K562 (cell line): ENCODE measurements around the gene SIGLEC14. TPM values are rescaled to one million over a fixed set of nuclear protein-coding genes. Genes with fewer than 3 reads are reported as not detected.
A peak's percentile ranks its signal among the peaks of the same experiment; 100 is the strongest.

Experiments used
- ATAC-seq: fragments of 200-7000 bp; cut with Tn5 transposase; 3 replicates; pipeline ENCODE4 v1.9.1; 2020; ENCODE audit warnings: moderate library complexity
- BruUV-seq: library from RNA; stranded (reverse); fragments of 400-500 nt; replicated peaks from 2 replicates; lab custom pipeline; 2021; lab: Mats Ljungman, UMichigan
- CTCF ChIA-PET: fragments of 300-600 bp; formaldehyde crosslinking; extraction: SDS; loops from one replicate; lab custom pipeline; 2021; ENCODE audit warnings: low intra/inter-chr PET ratio; lab: Yijun Ruan, JAX
- POLR2A ChIA-PET: fragments of 300-600, 350-650 bp; sonication (Branson Sonifier 250); formaldehyde crosslinking; extraction: SDS; loops from one replicate; lab custom pipeline; 2021; ENCODE audit warnings: antibody characterized with exemption, inconsistent platforms; lab: Yijun Ruan, JAX
- DNase-seq, 4 experiments: peaks; one replicate each; pipeline versions ENCODE4 v3.0.0 to v3.0.0-alpha.2; 2011 to 2018; ENCODE audit warnings: low spot score in 3 of 4, mixed read lengths in 3 of 4; ENCODE audit errors: extremely low read depth in 1 of 4
- FAIRE-seq: peaks from 2 replicates; lab custom pipeline; 2011; peaks lifted over from hg19 to GRCh38; lab: Jason Lieb, UNC
- H2AFZ ChIP-seq: 2 replicates; pipeline ENCODE4 v1.6.0; 2011; ENCODE audit warnings: low read depth, low read length, control low read depth, inconsistent platforms
- H3K27ac ChIP-seq: fragments of 200-600 bp; 3 replicates; pipeline ENCODE4 v1.8.0; 2011; ENCODE audit warnings: low read depth, mild to moderate bottlenecking, control low read depth, inconsistent platforms, low read length, moderate library complexity, mixed read lengths; ENCODE audit errors: extremely low read depth
- H3K27me3 ChIP-seq, 2 experiments: fragments of 300-600 bp in 1 of 2; 2 replicates in 1 of 2; 3 replicates in 1 of 2; pipeline versions ENCODE4 v1.6.0 to v1.8.0; 2011; ENCODE audit warnings: inconsistent platforms in 2 of 2, low read length in 2 of 2, mild to moderate bottlenecking in 1 of 2, mixed read lengths in 1 of 2, moderate library complexity in 1 of 2; ENCODE audit not compliant: control insufficient read depth in 2 of 2, insufficient read depth in 2 of 2
- H3K36me3 ChIP-seq: fragments of 300-600 bp; 3 replicates; pipeline ENCODE4 v1.8.0; 2011; ENCODE audit warnings: mild to moderate bottlenecking, low read length, inconsistent platforms; ENCODE audit not compliant: control insufficient read depth, insufficient read depth
- H3K4me1 ChIP-seq, 2 experiments: fragments of 200-600 bp in 1 of 2; replicated peaks in 1 of 2; 2 replicates in 1 of 2; 3 replicates in 1 of 2; pipeline versions ENCODE4 v1.5.1 to v1.8.0; 2011; ENCODE audit warnings: inconsistent platforms in 2 of 2, low read length in 2 of 2, mild to moderate bottlenecking in 1 of 2, mixed read lengths in 1 of 2, moderate library complexity in 1 of 2; ENCODE audit not compliant: control insufficient read depth in 2 of 2, insufficient read depth in 2 of 2
- H3K4me2 ChIP-seq: 2 replicates; pipeline ENCODE4 v1.6.1; 2011; ENCODE audit warnings: low read length, control low read depth, inconsistent platforms, mixed read lengths; ENCODE audit not compliant: insufficient read depth
- H3K4me3 ChIP-seq: fragments of 200-600 bp; sonication (generic), shearing (Covaris generic); 2 replicates; pipeline ENCODE4 v1.5.1; 2016; ENCODE audit warnings: control low read depth, inconsistent platforms
- H3K79me2 ChIP-seq: fragments of 200-600 bp; 3 replicates; pipeline ENCODE4 v1.8.0; 2011; ENCODE audit warnings: low read length, inconsistent platforms; ENCODE audit not compliant: control insufficient read depth, insufficient read depth
- H3K9ac ChIP-seq, 2 experiments: 2 replicates each; pipeline versions ENCODE4 v1.6.0 to v1.6.1; 2011; ENCODE audit warnings: low read depth in 2 of 2, low read length in 2 of 2, control low read depth in 1 of 2, inconsistent platforms in 1 of 2, mild to moderate bottlenecking in 1 of 2, mixed read lengths in 1 of 2; ENCODE audit not compliant: insufficient read depth in 1 of 2
- H3K9me1 ChIP-seq: one replicate; pipeline ENCODE4 v1.6.0; 2011; ENCODE audit warnings: inconsistent platforms, mild to moderate bottlenecking, low read length, moderate library complexity; ENCODE audit not compliant: control insufficient read depth, insufficient read depth
- H3K9me3 ChIP-seq: replicated peaks from 2 replicates; pipeline ENCODE4 v1.5.1; 2011; ENCODE audit warnings: low read depth, low read length, inconsistent platforms; ENCODE audit not compliant: control insufficient read depth, insufficient read depth
- H4K20me1 ChIP-seq: replicated peaks from 2 replicates; pipeline ENCODE4 v1.6.1; 2011; ENCODE audit warnings: low read length, inconsistent platforms, mixed read lengths; ENCODE audit not compliant: control insufficient read depth, insufficient read depth
- ATF3 ChIP-seq, 2 experiments: fragments of 450-650 bp in 1 of 2; sonication (generic) in 1 of 2; formaldehyde crosslinking in 1 of 2; IDR thresholded peaks in 1 of 2; conservative IDR thresholded peaks in 1 of 2; 2 replicates each; pipeline versions ENCODE4 v1.6.1 to v1.8.1; 2016 to 2023; ENCODE audit warnings: mild to moderate bottlenecking in 2 of 2, moderate library complexity in 2 of 2, inconsistent platforms in 1 of 2, missing genetic modification reagents in 1 of 2
- CEBPB ChIP-seq: fragments of 450-650 bp; IDR thresholded peaks from 2 replicates; pipeline ENCODE4 v1.6.1; 2016; ENCODE audit warnings: missing genetic modification characterization, missing compliant biosample characterization
- CTCF ChIP-seq, 3 experiments: IDR thresholded peaks in 2 of 3; conservative IDR thresholded peaks in 1 of 3; 2 replicates each; pipeline ENCODE4 v1.5.1; 2011 to 2012; ENCODE audit warnings: low read length in 3 of 3, mild to moderate bottlenecking in 3 of 3, control low read depth in 2 of 3, improper control_type of control experiment in 1 of 3, inconsistent platforms in 1 of 3, low read depth in 1 of 3, mixed read lengths in 1 of 3, moderate library complexity in 1 of 3; ENCODE audit not compliant: insufficient read depth in 2 of 3
- IRF2 ChIP-seq: sonication (generic); formaldehyde crosslinking; IDR thresholded peaks from 2 replicates; pipeline ENCODE4 v1.8.1; 2022; ENCODE audit warnings: mild to moderate bottlenecking, missing genetic modification reagents
- MAFK ChIP-seq: IDR thresholded peaks from 2 replicates; pipeline ENCODE4 v1.6.1; 2011; ENCODE audit warnings: low read length, improper control_type of control experiment
- RAD21 ChIP-seq, 2 experiments: fragments of 250-450 bp in 1 of 2; fragments of 450-650 bp in 1 of 2; sonication (Bioruptor Pico) in 1 of 2; formaldehyde crosslinking in 1 of 2; IDR thresholded peaks in 1 of 2; conservative IDR thresholded peaks in 1 of 2; 2 replicates each; pipeline versions ENCODE4 v1.4.0 to v1.8.0; 2020 to 2022; ENCODE audit warnings: mild to moderate bottlenecking in 2 of 2, moderate library complexity in 1 of 2
- REST ChIP-seq, 2 experiments: fragments of 450-650 bp; formaldehyde crosslinking in 1 of 2; IDR thresholded peaks; 2 replicates each; pipeline versions ENCODE4 v1.4.0 to v1.6.1; 2014 to 2020; ENCODE audit warnings: mild to moderate bottlenecking in 2 of 2, borderline replicate concordance in 1 of 2, low read depth in 1 of 2
- ZNF384 ChIP-seq: IDR thresholded peaks from 2 replicates; pipeline ENCODE4 v1.6.1; 2012; ENCODE audit warnings: low read depth, low read length, improper control_type of control experiment
- WGBS: fragments of 100-300 bp; shearing (Covaris generic); methylation state at CpG from one replicate; pipeline ENCODE4 v1.1.6; 2016; ENCODE audit warnings: low coverage, mixed read lengths; ENCODE audit not compliant: insufficient coverage; ENCODE audit errors: missing lambda C conversion rate; 5-methylcytosine and 5-hydroxymethylcytosine counted together
- in situ Hi-C: fragments of 300-500 bp; cut with MboI; formaldehyde crosslinking; loops from 4 replicates; pipeline ENCODE4 v1.15.0; 2018; ENCODE audit warnings: inconsistent platforms, mixed read lengths
- intact Hi-C: fragments of 100-400 bp; cut with micrococcal nuclease; formaldehyde crosslinking; loops from 2 replicates; pipeline ENCODE4 v1.14.2; 2022
- polyA plus RNA-seq, 8 experiments: library from polyadenylated mRNA; depleted of rRNA in 4 of 8; stranded (reverse) in 5 of 8; unstranded in 3 of 8; fragments of >200 nt; fragmentation: Nextera tagmentation in 2 of 8; fragmentation: Illumina TruSeq in 1 of 8; extraction: Ambion mirVana in 2 of 8; extraction: Trizol in 1 of 8; gene quantifications; 2 replicates each; pipeline versions ENCODE4 v1.2.1 to v1.2.3, GENCODE V29; 2011 to 2014; ENCODE audit warnings: inconsistent platforms in 1 of 8, missing spikeins in 1 of 8
- total RNA-seq, 7 experiments: library from RNA; depleted of rRNA in 6 of 7; stranded (reverse); fragments of >200 nt in 6 of 7; fragmentation: Illumina TruSeq in 2 of 7; extraction: Trizol in 2 of 7; gene quantifications; 2 replicates each; pipeline versions ENCODE4 v1.2.1 to v1.2.3, GENCODE V29; 2011 to 2021; ENCODE audit warnings: low replicate concordance in 1 of 7

Gene SIGLEC14
- total and polyA plus RNA-seq, 9 of the 15 experiments (the other 6 are each of a cell fraction or from before 2014, with no cell fraction given), result not detected

GRCh38 chr19:51664997-51665396 is 18.4 kb upstream of the SIGLEC14 start:
- DNase-seq (no peak), FAIRE-seq (peak; percentile 83), ATAC-seq (peak; percentile 60; the same call in 1 of the 3 replicates)
- Histone ChIP-seq H3K9ac (no peak overlapping the region), H3K9me1 (no peaks in the 10 kb centered on the region), H3K4me2 (no peak overlapping the region), H3K79me2 (no peaks in the 10 kb centered on the region), H3K27ac (no peak overlapping the region), H2AFZ (no peak overlapping the region), H3K27me3 (no peaks in the 10 kb centered on the region), H3K4me3 (no peak overlapping the region), H3K9me3 (no peaks in the 10 kb centered on the region), H4K20me1 (no peaks in the 10 kb centered on the region), H3K4me1 (no peaks in the 10 kb centered on the region), H3K36me3 (no peaks in the 10 kb centered on the region)
- ChIA-PET POLR2A (no interaction called here), CTCF (interaction anchor here (0.8 kb wide), 2 partner anchors 144 to 145 kb away, joined by 3 to 5 read pairs; no protein-coding TSS in a partner anchor)
- intact Hi-C loops, result no loop called here
- in situ Hi-C loops, result loop anchor here (5.0 to 25.0 kb wide), 2 partner anchors 328 to 503 kb away; no protein-coding TSS in a partner anchor
- BruUV-seq, result no TSS peak
- 0% methylated on average over 3 of the region's 3 CpGs for WGBS
- TF ChIP-seq RAD21 (CRISPR knock-in tag; conservative IDR thresholded peaks at IDR 0.05 in 1 of 2, IDR thresholded peaks at IDR 0.05 in 1 of 2), result peak in 1 of 2 experiments; percentile 43; a peak in 2 of 4 replicates
- peak; percentile 38 to 72 (median 48); a peak in 4 of 6 replicates for TF ChIP-seq CTCF (IDR thresholded peaks at IDR 0.05 in 2 of 3, conservative IDR thresholded peaks at IDR 0.05 in 1 of 3; ENCODE audit: insufficient read depth in 2 of 3, low read depth in 1 of 3, low read length in 3 of 3)
- no peak for TF ChIP-seq MAFK
- TF ChIP-seq CEBPB, result no peak
- peak; percentile 41; the same call in 1 of the 2 replicates for TF ChIP-seq REST (IDR thresholded peaks at IDR 0.05; ENCODE audit: borderline replicate concordance)
- no peak for TF ChIP-seq REST (CRISPR knock-in tag; IDR thresholded peaks at IDR 0.05; ENCODE audit: low read depth)
- TF ChIP-seq ATF3 (IDR thresholded peaks at IDR 0.05), result peak; percentile 56
- TF ChIP-seq ATF3 (CRISPR knock-in tag; conservative IDR thresholded peaks at IDR 0.05), result no peak
- TF ChIP-seq ZNF384, result peak; percentile 63
- TF ChIP-seq IRF2 (CRISPR knock-in tag), result no peak
